ENCODE results near the gene CNTN1. TPM values are rescaled to one million over a fixed set of nuclear protein-coding genes. Genes with fewer than 3 reads are reported as not detected.

Gene CNTN1
- total and polyA plus RNA-seq, 11 donors = 0.01 to 0.66 (median 0.20) TPM; not detected in 2

- ATAC-seq = no peak
- intact Hi-C loops (cut with DNase I) = no loop called here
- no peaks in the 10 kb centered on the region for H3K4me1 ChIP-seq
Measured at GRCh38 chr12:40745386-40745785, 53.1 kb downstream of the CNTN1 start.

GRCh38 chr12:40749863-40750262 is 57.6 kb downstream of the CNTN1 start:
- no peaks in the 10 kb centered on the region for H3K4me1 ChIP-seq
- peaks cover 0 to 2% (median 0%) of the 10 kb centered on the region in 12 donors for H3K9me3 ChIP-seq
- intact Hi-C loops (cut with DNase I) = no loop called here
- no peaks in the 10 kb centered on the region for H3K36me3 ChIP-seq
- TF ChIP-seq, protein P1, sequence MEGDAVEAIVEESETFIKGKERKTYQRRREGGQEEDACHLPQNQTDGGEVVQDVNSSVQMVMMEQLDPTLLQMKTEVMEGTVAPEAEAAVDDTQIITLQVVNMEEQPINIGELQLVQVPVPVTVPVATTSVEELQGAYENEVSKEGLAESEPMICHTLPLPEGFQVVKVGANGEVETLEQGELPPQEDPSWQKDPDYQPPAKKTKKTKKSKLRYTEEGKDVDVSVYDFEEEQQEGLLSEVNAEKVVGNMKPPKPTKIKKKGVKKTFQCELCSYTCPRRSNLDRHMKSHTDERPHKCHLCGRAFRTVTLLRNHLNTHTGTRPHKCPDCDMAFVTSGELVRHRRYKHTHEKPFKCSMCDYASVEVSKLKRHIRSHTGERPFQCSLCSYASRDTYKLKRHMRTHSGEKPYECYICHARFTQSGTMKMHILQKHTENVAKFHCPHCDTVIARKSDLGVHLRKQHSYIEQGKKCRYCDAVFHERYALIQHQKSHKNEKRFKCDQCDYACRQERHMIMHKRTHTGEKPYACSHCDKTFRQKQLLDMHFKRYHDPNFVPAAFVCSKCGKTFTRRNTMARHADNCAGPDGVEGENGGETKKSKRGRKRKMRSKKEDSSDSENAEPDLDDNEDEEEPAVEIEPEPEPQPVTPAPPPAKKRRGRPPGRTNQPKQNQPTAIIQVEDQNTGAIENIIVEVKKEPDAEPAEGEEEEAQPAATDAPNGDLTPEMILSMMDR (IDR thresholded peaks at IDR 0.05) = no peak
- no peak for TF ChIP-seq POLR2A (IDR thresholded peaks at IDR 0.05)
- H3K27ac ChIP-seq = no peak overlapping the region
- no peaks in the 10 kb centered on the region for H3K27me3 ChIP-seq
- no peak for DNase-seq
- ATAC-seq = no peak
- WGBS, 4 donors = 32 to 81% (median 55%) methylated on average over 1 of the region's 1 CpG
- H3K4me3 ChIP-seq = no peak overlapping the region

More at GRCh38 chr12:40745386-40745785, 53.1 kb downstream of the CNTN1 start:
- no peaks in the 10 kb centered on the region for H3K36me3 ChIP-seq
- no peak for TF ChIP-seq POLR2A (IDR thresholded peaks at IDR 0.05)
- no peak overlapping the region for H3K27ac ChIP-seq
- no peaks in the 10 kb centered on the region for H3K9me3 ChIP-seq
- no peak overlapping the region for H3K4me3 ChIP-seq
- DNase-seq = no peak
- no peaks in the 10 kb centered on the region for H3K27me3 ChIP-seq

GRCh38 chr12:40752011-40752410 is 59.8 kb downstream of the CNTN1 start:
- WGBS, 4 donors = 53 to 62% (median 55%) methylated on average over 2 of the region's 2 CpGs
- intact Hi-C loops (cut with DNase I) = no loop called here
- no peak for DNase-seq
- H3K4me1 ChIP-seq = no peaks in the 10 kb centered on the region
- no peaks in the 10 kb centered on the region for H3K27me3 ChIP-seq
- no peak for ATAC-seq
- TF ChIP-seq, protein P1 (IDR thresholded peaks at IDR 0.05) = no peak
- TF ChIP-seq POLR2A (IDR thresholded peaks at IDR 0.05) = no peak
- H3K9me3 ChIP-seq = peaks cover 0 to 2% (median 0%) of the 10 kb centered on the region in 12 donors
- H3K27ac ChIP-seq = no peak overlapping the region
- no peak overlapping the region for H3K4me3 ChIP-seq
- no peaks in the 10 kb centered on the region for H3K36me3 ChIP-seq

DNA sequence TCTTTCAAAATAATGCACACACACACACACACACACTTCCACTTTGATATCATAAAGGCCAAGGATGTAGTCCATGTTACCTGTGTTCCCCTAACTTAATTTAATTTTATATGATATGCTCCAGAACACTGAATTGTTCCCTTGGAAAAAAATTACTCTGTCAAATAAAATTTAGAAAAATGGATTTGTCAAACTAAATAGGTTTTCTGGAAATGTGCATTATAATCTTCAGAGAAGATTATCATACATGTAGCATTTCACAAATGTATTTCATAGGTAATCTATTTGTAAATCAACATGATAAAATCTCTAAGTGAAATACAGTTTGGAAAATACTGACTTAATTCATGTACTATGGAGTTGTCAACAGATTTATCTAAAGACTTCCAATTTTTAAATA is 68.6 kb downstream of the CNTN1 start:
- no peak overlapping the region for H3K4me3 ChIP-seq
- H3K27ac ChIP-seq = no peak overlapping the region
- no peaks in the 10 kb centered on the region for H3K9me3 ChIP-seq
- intact Hi-C loops (cut with DNase I) = no loop called here
- no peak for DNase-seq
- H3K27me3 ChIP-seq = no peaks in the 10 kb centered on the region
- no peaks in the 10 kb centered on the region for H3K36me3 ChIP-seq
- no peaks in the 10 kb centered on the region for H3K4me1 ChIP-seq
- ATAC-seq = no peak
- no peak for TF ChIP-seq POLR2A (IDR thresholded peaks at IDR 0.05)
- TF ChIP-seq, protein P1 (IDR thresholded peaks at IDR 0.05) = no peak

DNA sequence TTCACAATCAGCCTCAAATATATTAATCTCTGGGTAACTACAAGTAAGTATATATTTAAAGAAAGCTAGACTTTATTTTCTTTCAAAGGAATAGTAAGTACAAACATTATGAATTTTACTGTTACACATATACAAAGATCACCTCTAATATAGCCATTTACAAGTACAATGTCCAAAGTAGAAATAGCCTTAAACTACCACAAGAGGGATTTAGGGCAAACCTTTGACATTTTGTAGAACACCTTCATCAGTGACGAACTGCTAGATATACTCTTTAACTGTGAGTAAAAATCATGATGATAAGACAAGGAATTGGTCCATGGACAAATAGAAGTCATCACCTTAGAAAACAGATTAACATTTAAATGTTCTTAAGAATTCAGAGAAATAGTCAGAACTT is 69.8 kb downstream of the CNTN1 start:
- TF ChIP-seq POLR2A (IDR thresholded peaks at IDR 0.05) = no peak
- TF ChIP-seq, protein P1 (IDR thresholded peaks at IDR 0.05) = no peak
- no peak for ATAC-seq
- Histone ChIP-seq H3K9me3 (no peaks in the 10 kb centered on the region), H3K4me1 (no peaks in the 10 kb centered on the region), H3K4me3 (no peak overlapping the region), H3K27me3 (no peaks in the 10 kb centered on the region), H3K27ac (no peak overlapping the region), H3K36me3 (no peaks in the 10 kb centered on the region)
- no peak for DNase-seq
- 41 to 61% (median 49%) methylated on average over 1 of the region's 1 CpG for WGBS, 4 donors
- intact Hi-C loops (cut with DNase I) = no loop called here
